A549 treated with AZD9567 at 1 μM for 4 hours (cell line): Measurements from ENCODE around the gene ARRB1. TPM values are rescaled to one million over a fixed set of nuclear protein-coding genes. Genes with fewer than 3 reads are reported as not detected.

Experiments
- total RNA-seq: library from RNA; stranded (reverse); fragments of 200-300 nt; extraction: Qiagen RNA extraction; gene quantifications from 5 replicates; pipeline ENCODE4 v1.2.3, GENCODE V29; 2022; ENCODE audit not compliant: insufficient read depth

The ARRB1 gene
- total RNA-seq = 5.9 to 9.4 TPM (median 7.9 TPM) in 5 replicates

DNA sequence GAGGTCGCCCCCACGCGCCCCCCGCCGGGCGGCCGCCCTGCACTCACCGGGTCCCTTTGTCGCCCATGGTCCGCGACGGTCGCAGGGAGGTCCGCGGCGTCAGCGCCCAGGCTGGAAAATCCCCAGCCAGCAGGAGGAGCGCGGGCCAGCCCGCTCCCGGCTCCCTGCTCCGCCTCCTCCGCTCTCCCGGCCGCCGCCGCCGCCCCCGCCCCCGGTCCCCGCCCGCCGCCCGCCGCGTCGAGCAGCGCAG is at the start of gene ARRB1:
Gene ARRB1 (minus strand): TSS at position 121 of the 250 bp plus-strand sequence. CDS start 54 bp downstream, at position 67.

DNA sequence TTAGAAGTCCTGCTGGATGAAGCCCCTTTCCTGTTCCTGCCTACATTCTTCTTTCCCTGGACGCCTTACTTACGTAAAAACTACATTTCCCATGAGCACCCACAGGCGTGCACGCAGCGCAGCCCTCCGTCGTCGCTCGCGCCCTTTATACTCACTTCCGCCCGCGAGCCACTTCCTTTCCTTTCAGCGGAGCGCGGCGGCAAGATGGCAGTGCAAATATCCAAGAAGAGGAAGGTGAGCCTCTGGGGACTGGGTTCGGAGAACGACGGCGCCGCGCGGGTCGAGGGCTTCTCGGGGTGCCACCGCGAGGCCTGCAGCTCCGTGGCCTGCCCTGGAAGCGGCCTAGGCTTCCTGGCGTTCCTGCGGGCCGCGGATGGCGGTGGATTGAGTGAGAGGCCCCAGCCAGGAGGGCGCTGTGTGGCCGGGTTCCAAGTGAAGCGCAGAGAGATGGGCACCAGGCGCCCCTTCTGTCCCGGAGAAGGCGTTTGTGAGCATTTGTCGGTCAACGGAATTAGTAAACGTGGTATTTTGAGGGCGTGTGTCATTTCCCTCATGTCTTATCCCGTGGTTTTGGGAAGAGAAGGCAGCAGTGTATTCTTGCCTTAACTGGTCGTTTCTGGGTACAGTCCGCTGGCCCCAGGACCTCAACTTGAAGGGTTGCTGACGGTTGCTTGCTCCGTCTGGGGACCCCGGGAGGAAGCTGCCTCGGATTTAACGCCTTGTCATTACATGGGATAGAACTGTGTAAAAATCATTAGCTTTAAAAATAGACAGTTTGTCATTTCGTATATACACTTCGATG is 48.1 kb upstream of the ARRB1 start, which contains the start of gene RPS3:
Gene RPS3 (plus strand): TSS at position 175 of the 802 bp plus-strand sequence. CDS start 30 bp downstream, at position 205.

DNA sequence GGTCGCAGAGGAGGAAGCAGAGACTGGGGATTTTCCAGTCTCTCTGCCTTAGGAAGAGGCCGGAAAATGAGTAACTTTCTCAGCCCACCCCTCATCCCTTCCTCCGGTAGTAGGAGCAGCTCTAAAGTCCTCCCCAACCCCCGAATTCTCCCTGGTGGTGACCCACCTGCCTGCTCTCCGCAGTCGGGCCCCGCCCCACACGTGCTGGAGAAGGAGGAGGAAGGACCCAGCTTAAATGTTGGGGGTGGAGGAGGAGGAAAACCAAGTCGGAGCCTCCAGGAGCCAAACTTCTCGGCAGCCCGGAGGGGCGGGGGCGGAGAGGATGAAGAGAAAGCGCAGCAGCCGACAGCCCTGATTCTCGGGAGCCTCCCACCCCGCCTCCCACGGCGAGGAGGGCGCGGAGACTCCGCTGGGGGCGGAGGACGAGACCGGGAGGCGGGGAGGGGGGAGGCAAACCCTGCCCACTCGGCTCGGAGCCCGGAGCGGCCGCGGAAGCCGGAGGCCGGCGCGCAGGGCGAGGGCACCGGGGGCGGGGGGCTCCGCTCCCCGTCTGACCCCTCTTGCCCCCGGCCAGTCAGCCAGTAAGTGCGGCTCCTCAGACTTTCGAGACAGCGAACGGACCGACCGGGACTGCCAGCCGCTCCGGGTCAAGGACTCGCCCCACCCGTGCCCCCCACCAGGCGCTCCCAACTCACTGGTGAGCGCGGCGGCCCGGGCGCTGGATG is 111.0 kb downstream of the ARRB1 start, which contains the start of gene TPBGL:
Gene TPBGL (plus strand): TSS at position 464 of the 725 bp plus-strand sequence. CDS start 276 bp downstream, outside the sequence.

Other genes starting within 250 kb of the ARRB1 start
- 3.2 to 5.7 TPM (median 3.8 TPM) in 5 replicates for gene SLCO2B1, start 200.6 kb downstream of the ARRB1 start, total RNA-seq
- 0.15 to 0.33 TPM (median 0.25 TPM) in 4 of 5 replicates, not detected in the other for gene TPBGL, start 110.9 kb downstream of the ARRB1 start, total RNA-seq
- 3,077 to 3,646 TPM (median 3,348 TPM) in 5 replicates for gene RPS3, start 47.9 kb upstream of the ARRB1 start, total RNA-seq
- gene KLHL35, start 81.5 kb upstream of the ARRB1 start, total RNA-seq = 0.92 to 1.5 TPM (median 1.2 TPM) in 4 of 5 replicates, not detected in the other
- 7.0 to 13.5 TPM (median 12.0 TPM) in 5 replicates for gene GDPD5, start 174.3 kb upstream of the ARRB1 start, total RNA-seq
- gene SERPINH1, start 210.6 kb upstream of the ARRB1 start, total RNA-seq = 57.0 to 87.4 TPM (median 82.4 TPM) in 5 replicates